ENCODE data around the gene PIK3CG. TPM values are rescaled to one million over a fixed set of nuclear protein-coding genes. Genes with fewer than 3 reads are reported as not detected.

The PIK3CG gene
- total RNA-seq, 1 donor from 2014 or later, result 3.3 TPM

DNA sequence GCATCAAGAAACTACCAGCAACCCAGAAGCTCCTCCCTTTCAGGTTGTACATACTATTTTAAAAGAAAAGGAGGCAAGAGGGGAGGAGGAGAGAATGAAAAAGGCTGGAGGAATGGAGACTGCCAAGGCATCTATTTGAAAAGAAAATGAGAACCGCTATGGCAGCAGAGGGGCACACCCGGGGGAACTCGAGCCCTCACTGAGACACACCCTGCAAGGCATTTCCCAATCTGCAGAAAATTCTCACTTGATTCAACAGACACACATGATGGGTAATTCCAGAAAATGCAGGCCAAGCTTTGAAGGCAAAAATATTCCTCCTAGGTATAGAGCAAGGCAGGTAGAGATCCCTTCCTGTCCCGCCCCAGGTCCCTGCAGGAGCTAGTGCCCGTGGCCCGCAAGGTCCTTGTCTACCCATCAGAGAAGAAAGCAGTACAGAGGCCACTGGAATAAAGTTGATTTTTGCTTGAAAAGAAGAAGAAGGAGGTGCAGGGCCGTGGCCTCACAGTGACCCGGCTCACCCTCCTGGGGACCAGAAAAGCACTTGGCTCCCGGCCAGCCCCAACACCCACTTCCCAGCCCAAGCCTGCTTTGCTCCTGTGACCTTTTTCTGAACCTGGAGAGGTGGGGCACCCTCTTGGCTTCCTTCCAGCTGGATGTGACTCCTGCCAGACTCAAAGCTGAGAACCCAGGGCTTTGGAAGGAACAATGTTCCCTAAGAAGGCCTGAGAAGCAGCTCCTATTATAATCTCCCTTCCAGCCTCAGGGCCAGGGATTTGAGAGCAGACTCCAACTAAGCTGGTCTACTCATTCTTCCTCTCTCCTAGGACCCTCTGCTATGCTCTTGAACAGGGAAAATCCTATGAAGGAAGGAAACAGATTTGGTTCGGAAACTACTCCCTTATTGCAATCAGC lies 6.2 kb upstream of the PIK3CG start:
- DNase-seq, result no peak

DNA sequence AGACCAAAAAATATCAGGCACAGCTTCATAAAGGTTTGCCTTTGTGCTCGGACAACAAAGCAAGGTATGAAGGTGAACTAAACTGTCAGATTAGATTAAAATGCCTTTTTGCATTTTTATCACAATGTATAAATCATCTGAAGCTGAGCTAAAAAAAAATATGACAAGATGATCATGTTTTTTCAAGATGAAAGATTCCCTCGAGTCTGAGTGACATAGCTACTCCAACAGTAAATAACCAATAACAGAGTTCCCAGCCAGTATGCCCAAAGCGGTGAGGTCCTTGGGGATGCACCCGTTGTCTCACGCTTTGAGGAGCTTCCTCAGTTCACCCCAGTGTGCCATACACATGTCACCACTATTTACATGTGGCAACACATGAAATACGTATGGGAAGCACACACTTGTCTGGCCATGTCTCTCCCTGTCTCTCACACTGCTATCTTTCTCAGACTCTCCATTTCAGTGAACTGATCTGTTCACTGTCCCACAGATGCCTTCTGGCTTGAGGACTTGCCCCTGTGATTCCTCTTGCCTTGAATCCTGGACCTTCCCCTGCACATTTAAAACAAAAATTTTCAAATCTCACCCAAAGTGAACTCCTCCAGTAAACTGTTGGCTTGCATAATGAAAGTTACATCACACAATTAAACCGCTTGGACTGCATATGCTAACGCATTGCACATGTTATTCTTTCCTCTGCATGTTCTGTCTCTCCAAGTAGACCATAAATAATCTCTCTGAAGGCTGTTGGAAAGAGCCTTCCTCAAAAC lies 2.6 kb upstream of the PIK3CG start:
- no peak for DNase-seq

DNA sequence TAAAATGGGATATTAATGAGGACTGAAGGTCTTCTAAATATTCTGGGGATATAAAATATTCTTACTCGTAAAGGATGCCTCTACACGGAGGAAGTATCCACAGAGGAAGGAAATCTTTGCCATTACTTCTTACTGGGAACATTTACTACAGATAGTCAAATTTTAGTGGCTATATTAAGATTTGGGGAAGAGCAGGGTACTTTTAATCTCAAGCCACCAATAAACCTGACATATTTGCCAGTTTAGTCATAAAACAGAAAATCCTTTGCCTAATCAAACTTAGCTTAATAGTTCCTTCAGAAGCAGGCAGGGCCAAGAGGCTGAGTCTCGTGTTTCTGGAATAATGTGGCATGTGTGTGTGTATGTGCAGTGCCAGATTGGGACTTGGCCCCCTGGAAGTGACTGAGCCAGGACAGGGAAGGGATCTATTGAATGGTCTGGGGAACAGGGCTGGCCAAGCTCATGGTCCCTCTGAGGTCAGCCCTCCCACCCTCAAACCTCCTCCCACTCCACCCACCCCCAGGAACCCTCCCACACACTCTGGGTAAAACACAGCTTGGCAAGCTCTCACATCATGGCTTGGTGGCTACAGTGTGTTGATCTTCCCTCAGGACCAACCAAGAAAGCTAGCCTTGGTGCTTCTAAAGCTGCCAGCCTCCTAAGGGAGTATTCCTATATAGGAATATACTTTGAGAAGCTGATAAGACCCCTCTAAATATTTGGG lies 1.6 kb upstream of the PIK3CG start:
- no peak for DNase-seq

DNA sequence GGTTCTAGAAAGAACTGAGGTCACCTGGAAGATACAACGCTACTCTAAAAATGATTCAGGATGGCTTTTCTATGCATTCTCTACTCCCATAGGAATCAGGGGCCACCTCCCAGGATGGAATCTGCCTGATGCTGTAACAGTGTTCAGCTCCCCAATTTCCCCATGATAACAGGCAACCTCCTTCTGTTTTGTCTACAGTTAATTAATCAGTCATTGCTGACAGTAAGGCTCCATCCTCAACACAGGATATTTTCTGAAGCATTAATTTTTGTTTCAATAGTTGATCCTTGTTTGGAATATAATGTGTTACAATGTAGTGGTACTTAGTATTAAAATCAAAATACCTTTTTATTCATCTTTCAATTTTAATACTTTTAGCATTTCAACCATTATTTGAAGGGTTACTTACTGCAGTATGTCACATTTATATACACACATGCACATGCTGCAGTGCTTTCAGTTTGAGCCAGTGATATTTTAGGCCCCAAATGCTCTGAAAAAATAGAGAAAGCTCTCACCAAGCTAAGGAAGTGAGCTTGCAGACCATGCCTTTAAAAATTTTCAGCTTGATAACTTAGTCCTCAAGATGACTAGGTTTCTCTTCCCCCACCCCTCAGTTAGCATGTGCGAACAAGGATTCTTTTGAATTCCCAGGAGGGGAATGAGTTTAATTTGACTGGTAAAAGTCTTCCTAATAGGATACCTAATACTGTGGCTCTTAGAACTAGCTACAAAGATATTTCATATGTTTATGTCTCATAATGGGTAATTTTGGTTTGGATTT lies 592 bp upstream of the PIK3CG start:
- no peak for DNase-seq

DNA sequence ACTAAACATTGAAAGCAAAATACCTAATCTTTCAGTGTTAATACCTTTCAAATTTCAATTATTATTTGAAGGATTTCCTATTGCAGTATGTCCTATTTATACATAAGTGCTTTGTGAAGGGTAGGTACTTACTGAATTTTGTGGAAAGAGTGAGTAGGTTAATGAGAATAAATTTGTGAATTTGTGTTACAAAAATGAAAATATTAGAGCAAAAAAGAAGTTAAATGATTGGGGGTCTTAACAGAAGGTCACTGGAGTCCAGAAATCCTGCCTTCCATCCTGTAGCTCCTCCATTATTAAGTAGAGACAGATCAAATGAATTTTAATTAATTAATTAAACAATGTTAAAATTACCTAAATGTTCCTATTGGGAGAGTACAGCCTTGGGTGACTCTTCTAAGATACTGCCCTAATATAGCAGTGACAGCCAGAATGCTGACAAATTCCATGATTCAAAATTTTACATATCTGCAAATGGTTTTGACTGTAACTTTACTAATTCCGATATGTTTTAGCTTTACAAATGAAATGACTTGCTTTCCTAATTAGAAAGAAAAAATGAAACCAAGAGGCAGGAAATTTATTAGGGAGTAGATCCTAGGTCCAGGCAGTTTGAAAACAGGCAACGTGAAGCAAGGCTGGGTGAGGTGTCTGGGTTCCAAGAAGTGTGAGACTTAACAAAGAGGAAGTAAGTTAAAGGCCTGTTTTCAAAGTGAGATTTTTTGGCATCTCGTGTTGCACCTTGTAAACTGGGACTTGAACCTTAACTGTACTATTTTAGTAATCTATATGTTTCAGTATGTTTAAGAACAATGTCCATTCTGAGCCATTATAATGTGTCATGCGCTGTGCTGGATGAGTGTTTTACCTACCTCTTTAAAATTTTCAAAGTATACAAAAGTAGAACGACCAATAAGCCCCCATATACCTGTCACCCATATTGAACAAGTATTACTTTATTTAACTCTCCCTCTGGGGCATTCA lies 1.5 kb downstream of the PIK3CG start:
- no peak for DNase-seq

DNA sequence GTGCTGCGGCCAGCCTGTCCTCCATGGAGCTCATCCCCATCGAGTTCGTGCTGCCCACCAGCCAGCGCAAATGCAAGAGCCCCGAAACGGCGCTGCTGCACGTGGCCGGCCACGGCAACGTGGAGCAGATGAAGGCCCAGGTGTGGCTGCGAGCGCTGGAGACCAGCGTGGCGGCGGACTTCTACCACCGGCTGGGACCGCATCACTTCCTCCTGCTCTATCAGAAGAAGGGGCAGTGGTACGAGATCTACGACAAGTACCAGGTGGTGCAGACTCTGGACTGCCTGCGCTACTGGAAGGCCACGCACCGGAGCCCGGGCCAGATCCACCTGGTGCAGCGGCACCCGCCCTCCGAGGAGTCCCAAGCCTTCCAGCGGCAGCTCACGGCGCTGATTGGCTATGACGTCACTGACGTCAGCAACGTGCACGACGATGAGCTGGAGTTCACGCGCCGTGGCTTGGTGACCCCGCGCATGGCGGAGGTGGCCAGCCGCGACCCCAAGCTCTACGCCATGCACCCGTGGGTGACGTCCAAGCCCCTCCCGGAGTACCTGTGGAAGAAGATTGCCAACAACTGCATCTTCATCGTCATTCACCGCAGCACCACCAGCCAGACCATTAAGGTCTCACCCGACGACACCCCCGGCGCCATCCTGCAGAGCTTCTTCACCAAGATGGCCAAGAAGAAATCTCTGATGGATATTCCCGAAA lies 2.7 kb downstream of the PIK3CG start:
- DNase-seq, result no peak

DNA sequence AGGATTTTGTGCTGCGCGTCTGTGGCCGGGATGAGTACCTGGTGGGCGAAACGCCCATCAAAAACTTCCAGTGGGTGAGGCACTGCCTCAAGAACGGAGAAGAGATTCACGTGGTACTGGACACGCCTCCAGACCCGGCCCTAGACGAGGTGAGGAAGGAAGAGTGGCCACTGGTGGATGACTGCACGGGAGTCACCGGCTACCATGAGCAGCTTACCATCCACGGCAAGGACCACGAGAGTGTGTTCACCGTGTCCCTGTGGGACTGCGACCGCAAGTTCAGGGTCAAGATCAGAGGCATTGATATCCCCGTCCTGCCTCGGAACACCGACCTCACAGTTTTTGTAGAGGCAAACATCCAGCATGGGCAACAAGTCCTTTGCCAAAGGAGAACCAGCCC lies 3.3 kb downstream of the PIK3CG start:
- DNase-seq, result no peak

DNA sequence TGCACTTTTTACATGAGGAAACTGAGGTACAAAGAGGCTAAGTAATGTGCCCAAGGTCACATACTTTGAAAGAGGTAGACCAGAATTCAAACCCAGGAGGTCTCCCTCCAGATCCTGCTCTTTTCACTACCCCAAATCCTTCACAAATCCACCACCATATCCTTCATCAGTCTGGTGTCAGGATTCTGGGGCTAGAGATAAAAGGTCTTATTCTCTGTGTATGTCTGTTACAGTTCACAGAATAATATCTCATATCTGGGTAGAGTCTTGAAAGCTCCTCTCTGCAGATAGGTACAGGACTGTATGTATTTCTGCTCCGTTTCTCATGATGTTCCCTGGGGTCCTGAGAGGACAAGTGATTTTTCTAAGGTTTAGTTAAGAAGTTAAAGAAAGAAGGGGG lies 4.9 kb downstream of the PIK3CG start:
- DNase-seq, result no peak

DNA sequence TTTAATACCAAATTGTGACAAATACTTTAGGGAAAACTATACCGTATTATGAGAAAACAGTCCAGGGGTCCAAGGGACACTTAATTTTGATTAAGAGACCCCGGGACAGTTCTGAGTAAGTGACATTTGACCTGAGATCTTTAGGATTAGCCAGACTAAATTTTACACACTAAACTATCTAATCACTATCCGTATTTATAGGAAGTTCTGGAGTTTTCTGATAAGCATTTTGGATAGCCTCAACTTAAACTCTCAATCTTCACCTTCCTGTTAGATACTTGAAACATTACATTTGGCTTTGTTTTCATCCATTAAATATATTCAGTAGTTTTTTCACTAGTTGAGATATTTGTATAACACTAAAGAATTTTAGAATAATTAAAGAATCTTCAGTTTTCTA lies 5.4 kb downstream of the PIK3CG start:
- no peak for DNase-seq

DNA sequence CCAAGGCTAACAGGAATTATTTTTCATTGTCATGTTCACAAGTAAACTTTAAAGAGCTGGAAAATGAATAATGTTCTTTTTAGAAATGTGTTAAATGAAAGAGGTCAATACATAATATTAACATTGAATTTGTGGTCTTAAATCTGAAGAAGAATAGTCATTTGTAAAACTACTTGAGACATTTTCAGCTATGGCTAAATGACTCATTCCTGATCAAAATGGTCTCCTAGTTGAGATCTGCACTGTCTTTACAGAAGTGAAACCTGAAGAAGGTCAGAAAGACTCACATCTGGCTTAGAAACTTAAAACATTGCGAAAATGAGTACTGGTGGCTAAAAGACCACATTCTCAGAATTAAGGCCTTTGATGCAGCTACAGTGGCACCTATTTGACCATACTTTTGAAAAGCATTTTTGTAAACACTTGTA lies 5.9 kb downstream of the PIK3CG start:
- DNase-seq, result no peak

DNA sequence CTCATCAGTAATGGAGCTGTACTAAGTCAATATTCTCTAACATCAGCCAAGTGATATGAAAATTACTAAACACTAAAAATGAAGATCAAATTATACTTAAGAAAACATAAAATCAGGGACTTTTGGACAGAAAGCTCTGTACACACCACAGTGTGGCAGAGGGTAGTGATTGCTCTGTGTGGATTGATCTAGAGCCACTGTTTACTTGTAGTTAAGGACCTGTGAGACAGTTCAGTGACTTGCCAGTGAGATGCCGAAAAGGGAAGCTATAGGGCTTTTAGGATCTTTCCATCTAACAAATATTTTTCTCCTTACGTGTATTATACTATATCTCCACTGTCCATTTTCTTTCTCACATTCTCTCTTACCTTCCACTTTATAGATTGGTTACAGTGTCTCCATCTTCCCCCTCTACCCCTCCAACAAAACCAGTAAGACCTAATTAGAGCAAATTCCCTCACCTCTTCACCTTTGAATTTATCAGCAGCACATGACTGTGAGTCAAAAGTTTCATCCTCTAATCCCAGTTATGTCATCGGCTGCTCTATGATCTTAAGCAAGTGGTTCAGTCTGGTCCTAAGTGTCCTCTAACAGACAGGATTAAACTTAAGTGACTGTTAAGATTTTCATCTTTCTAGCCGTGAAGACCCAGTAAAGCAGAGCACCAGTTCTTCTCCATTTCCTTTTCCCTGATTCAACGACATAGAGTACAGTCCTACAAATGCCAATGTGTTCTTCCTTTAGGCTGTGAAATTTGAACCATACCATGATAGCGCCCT lies 6.9 kb downstream of the PIK3CG start:
- no peak for DNase-seq

DNA sequence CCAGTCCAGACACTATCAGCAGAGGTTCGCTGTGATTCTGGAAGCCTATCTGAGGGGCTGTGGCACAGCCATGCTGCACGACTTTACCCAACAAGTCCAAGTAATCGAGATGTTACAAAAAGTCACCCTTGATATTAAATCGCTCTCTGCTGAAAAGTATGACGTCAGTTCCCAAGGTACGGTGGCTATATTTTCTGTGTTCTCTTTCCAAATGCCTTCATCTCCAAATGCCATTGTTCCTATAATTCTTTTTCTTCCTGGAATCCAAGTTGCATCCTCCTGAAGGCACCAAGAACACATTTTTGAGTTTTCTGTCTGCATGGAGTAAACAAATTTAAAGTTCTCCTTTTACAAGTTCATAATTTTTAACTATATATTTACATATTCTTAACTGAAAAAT lies 7.7 kb downstream of the PIK3CG start:
- DNase-seq, result no peak

DNA sequence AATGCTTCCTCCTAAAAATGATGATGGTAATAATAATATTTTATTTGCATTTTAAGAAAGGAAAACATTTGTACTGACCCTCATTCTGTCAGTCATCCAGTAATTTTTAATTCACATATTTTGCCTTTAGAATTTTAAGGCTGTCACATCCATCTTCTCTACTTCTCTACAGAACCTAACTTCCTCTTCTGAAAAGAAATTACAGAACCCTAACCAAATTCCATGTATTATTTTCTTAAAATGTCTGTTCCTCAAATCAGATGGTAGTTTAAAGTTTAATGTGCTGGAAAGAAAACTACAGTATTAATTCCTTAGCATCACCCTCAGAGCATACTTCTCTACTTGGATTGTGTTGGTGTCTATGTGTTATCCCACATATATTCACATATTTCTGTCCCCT lies 9.0 kb downstream of the PIK3CG start:
- no peak for DNase-seq

DNA sequence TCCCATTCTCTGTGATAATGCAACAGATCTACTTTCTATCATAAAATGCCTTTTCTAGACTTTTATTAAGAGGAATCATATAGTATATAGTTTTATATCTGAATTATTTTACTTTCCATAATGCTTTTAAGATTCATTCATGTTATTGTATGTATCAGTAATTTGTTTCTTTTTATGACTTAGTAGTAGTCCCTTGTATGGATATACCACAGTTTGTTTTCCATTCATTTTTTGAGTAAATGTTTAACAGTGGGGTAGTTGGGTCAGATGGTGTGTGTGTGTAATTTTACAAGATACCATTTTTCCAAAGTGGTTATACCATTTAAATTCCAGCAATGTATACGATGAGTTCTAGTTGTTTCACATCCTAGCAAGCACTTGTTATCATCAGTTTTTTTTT lies 10.4 kb downstream of the PIK3CG start:
- no peak for DNase-seq

DNA sequence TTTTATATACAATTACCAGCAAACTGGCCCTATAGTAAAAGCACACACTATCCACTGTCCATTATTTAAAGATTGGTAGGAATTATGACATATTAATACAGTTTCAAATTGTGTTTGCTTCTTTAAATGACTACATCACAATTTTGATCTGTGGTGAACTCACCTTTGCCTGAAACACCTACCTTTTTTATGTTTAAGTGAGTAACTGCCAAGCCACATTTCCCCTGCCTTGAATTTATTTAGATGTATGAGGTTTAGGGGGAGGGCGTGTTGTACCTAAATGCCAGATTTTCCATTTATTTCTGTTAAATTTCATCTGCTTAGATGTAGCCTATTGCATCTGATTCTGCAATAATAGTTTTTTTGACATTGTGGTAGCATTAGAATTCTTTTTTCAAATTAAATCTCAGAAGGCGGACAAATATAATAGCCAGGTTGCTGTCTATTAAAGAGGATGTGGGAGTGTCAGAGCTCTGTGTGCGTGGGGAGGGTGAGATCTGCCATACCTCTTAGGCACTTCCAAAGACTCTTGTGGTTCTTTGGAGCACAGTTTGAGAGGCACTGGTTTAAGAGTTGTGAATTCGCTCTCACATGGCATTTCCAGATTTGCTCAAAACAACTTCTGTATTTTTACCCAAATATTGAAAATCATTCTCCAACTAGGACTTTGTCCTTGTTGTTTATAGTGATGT lies 13.8 kb downstream of the PIK3CG start:
- no peak for DNase-seq

DNA sequence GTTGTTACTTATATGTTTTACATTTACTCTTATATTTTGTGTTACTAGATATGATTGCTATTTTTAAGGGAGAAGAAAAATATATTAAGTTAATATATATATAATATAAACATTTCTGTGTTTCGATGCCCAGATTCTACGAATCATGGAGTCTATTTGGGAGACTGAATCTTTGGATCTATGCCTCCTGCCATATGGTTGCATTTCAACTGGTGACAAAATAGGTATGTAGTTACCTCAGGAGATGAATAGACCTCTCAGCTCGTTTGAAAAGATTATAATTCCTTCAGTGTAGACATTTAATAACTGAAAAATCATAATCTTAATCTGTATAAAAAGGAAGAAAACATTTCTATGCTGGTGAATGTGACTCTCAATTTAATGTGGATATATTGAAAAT lies 16.9 kb downstream of the PIK3CG start:
- DNase-seq, result no peak

DNA sequence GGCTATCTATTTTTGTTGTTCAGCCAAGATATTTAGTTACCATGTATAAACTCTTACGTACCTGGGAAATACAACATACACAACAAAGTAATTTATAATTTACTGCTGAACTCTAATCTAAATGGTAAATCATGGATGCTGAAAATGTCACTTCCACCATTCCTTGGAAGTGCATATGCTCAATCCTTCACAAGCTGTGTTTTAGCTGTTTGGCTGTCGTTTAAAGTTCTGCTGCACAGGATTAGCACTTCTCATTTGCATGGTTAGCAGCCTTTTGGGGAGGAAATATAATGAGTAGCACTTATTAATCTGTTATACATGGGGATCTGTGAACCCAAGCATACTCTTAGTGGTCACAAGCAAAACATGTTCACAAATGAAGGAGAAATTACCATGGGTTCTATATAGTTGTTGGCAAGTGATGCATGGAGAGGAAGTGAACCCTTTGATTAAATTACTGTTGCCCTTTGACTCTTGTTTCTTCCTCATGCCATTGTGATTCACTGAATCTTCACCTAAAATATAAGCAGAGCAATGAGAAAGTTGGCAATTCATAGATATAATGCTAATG lies 18.5 kb downstream of the PIK3CG start:
- no peak for DNase-seq

DNA sequence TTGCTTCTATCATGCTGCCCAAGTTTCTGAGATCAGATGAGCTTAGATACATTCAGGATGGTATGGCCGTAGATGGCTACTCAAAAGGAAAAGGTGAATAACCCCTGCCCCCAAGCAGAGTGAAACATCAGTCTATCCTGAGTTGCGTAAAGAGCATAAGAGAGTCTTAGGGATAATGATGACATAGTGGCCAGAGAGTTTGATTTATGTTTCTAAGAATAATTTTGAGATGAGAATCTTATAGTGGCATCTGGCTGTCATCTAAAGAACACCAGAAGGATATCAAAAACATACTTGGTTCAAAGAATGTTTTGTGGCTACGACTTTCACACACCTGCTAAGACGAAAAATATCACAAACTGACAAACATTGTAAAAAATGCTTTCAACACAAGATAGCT lies 20.6 kb downstream of the PIK3CG start:
- no peak for DNase-seq

All from occipital lobe (tissue), 2 donors.